Occipital lobe (tissue), 2 donors: ENCODE measurements around the gene PTPRA. TPM values are rescaled to one million over a fixed set of nuclear protein-coding genes. Genes with fewer than 3 reads are reported as not detected.
"Not testable (repeated sequence)": the region's sequence is repeated elsewhere in the genome, so short reads cannot be mapped to it uniquely, and the experiment has no call there.

Source experiments
- DNase-seq: peaks from one replicate; lab custom pipeline; 2025; lab: John Stamatoyannopoulos, UW
- total RNA-seq: library from RNA; depleted of rRNA; stranded (reverse); fragments of >200 nt; gene quantifications from one replicate; pipeline ENCODE4 v1.2.3, GENCODE V29; 2014

The PTPRA gene
- total RNA-seq, 1 donor from 2014 or later: 216 TPM

DNA sequence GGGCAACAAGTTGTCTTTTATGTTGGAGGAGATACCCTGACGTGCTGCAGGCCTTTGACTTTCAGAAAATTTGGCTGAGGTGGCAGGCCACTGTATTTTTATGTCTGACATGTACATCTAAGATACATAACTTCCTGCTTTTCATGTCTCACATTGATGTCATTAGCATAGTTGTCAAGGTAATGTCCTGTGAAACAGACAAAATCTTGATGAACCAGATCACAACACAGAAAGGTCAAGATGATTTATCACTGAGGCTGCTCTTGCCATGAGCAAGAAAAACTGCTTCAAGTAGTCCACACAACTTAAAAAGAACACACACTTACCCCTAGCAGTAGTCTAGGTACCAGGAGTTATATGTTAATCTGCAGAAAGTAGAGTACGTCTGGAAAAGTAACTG lies 120.0 kb downstream of the PTPRA start:
- DNase-seq: no peak

DNA sequence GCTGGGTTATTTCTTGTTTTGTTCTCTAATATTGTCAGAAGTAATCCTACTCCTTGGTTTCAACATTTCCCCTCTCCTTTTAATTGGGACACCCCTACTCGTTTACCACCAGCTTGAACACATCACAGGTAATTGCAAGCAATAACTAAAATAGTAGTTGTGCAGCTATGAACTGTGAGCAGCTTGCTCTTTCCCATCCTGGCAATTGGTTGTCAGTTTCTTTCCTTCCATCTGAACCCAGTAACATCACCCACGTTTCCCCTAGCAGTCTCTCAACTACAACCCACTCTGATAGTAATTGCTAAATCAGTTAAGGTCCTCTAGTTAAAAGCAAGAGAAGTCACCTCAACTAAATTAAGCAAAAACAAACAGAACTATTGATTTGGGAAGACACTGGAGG lies 122.5 kb downstream of the PTPRA start:
- DNase-seq: no peak

DNA sequence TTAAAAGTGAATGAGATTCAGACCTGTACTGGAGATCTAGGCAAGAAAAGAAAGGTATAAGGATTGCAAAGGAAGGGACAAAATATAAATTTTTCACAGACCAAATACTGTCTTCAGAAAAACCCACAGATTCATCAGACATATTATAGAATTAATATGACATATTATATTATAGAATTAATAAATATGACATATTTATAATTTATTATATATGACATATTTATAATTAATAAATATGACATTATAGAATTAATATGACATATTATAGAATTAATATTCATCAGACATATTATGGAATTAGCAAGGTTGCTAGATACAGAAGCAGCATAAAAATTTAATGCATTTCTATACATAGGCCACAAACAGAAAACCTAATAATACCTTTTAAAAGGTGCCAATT lies 125.4 kb downstream of the PTPRA start:
- no peak for DNase-seq

DNA sequence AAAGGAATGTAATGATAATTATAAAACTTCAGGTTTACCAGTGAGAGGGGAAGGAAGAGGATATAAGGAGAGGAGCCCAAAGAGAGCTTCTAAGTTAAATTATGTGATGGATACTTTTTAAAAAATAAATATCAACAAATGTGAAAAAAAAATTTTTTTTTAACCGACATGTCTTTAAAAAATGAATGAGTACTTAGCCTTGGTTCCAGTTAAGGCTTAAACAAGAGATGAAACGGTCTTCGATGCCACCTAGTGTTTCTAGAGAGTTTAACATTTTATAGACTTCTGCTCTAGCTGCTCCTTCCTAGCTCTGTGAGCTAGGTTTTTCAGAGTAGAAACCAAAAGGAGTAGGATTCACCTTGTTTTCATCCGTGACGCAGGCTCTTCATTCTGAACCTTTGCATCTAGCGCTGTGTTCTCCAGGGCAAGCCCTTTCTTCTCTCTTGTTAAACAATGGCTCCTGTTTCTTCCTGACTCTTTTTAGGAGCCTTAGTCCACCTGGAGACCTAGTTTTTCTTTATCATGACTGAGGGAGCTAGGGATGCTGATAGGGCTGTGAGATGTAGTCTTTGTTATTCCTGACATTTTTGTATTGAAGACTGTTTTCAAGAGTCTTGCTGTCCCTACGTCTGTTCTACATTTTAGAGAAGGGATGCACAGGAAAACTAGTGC lies 127.7 kb downstream of the PTPRA start:
- DNase-seq: no peak

DNA sequence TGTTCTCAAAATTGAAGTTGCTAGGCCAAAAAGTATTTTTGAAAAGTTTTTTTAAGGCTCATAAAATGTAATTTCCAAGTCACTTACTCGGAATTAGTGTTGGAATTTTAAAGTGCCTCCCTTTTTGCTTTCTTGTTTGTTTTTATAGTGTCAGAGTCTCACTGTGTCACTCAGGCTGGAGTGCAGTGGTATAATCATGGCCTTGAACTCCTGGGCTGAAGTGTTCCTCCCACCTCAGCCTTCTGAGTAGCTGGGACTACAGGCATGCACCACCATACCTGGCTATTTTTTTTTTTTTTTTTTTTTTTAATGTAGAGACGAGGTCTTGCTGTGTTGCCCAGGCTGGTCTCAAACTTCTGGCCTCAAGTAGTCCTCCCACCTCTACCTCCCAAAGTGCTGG lies 130.1 kb downstream of the PTPRA start:
- no peak for DNase-seq

DNA sequence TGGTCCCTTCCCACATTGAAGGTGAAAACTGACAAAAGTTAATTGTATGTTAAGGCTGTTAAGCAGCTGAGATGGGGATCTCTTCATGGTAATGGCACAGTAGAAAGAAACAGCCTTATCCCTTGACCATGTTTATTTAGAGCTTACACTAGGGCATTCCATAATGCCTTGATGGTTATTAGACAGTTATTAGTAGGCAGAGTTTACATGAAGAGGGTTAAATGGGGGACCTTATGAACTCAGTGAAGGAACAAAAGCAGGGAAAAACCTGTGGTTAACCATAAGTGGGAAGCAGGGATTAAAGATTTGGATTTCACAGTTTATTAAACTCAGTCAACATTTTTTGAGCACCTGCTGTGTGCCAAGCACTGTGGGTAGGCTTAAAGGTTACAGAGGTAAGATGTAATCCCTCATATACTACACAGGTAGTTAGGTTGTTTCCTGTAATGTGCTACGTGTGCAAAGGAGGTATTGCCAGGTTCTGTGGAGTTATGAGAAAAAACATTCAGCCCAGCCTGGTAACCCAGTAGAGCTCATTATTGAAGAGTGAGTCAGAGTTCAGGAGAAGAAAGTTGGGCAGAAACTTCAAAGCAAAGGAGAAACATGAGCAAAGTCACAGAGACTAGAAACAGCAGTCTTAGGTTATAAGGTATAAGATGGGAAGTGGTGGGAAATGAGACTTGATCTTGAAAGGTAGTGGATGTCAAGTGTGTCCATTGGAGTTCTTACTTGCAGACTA lies 137.9 kb downstream of the PTPRA start:
- DNase-seq: no peak

DNA sequence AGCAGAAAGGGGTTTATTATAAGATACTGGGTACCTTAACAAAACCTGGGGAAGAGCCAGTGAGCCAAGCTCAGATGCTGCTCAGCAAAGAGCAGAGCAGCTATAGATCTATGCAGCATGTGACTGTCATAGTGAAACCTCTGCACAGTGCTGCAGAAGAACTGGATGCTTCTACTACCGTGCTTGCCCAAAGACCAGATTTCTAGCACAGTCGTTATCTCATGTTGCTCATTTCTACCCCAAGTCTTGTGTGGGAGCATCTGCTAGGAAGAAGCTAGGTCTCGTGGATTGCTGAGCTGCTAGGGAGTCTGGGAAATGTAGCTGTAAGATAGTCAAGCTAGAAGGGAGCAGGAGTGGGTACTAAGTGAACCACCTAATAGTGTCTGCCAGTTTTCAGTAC lies 138.5 kb downstream of the PTPRA start:
- DNase-seq: no peak

DNA sequence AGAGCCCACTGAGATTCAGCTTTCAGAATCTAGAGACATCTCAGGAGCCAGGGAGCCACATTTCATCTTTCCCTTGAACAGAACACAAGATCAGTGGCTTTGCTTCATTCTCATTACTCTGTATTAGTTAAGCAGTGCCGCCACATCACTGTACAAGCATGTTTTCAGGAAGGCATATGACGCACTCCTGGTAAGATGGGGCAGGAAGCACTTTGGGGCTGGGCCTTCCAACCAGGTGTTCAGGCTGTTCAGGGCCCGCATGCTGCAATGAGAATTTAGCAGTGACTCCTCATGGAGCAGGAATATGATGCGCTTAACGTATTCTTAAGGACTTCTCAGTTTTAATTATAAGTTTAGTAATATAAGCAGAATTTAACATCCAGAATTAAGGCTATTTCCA lies 140.5 kb downstream of the PTPRA start:
- no peak for DNase-seq

DNA sequence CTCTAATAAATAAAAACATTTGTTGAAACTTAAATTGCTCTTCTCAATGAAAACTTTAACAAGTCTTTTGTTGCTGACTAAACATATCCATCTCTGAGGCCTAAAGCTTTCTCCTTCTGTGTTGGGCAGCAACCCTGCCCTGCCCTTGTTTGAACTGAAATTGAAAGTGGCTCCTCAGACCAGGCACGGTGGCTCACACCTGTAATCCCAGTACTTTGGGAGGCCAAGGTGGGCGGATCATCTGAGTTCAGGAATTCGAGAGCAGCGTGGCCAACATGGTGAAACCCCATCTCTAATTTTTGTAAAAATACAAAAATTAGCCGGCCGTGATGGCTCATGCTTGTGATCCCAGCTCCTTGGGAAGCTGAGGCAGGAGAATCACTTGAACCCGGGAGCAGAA lies 140.9 kb downstream of the PTPRA start:
- DNase-seq: no peak

DNA sequence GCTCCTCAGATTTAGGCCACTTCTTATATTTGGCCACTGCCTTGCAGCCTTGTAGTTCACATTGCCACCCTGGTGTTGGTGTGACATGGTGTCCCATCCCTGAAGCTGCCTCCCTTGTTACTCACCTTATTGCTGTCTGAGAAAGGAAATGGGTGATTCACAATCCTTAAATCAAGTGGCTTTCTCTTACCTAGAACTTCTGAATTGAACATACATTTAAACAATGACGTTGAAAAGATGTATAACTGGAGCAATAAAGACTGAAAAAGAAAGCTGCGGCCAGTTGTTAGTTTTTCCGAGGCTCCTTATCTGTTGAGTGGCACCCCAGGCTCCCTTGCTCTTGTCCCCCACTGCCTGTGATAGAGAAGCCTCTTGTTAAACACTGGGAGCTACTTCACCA lies 141.4 kb downstream of the PTPRA start:
- no peak for DNase-seq

DNA sequence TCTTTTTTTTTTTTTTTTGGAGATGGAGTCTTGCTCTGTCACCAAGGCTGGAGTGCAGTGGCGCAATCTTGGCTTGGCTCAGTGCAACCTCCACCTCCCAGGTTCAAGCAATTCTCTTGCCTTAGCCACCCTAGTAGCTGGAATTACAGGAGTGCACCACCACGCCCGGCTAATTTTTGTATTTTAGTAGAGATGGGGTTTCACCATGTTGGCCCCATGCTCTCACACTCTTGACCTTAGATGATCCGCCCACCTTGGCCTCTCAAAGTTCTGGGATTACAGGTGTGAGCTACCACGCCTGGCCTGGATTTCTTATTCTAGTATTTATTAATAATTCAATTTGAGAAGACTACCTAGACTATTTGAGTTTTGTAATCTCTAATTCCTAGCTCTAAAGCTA lies 142.0 kb downstream of the PTPRA start:
- not testable (repeated sequence) for DNase-seq

DNA sequence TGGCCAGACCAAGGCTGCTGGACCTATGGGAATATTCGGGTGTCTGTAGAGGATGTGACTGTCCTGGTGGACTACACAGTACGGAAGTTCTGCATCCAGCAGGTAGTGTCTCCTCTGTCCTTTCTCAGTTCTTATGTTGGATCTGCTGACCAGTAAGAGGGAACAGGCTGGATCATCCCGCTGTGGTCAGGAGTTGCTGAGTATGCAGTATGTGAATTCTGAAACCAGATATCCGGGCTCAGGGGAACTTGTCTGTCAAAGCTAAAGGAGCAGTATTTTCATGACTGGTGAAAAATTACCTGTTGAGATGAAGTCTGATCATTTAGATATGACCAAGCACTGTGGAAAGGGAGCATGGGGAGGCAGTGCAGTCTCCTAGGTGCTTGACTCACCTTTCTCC lies 148.0 kb downstream of the PTPRA start:
- no peak for DNase-seq

DNA sequence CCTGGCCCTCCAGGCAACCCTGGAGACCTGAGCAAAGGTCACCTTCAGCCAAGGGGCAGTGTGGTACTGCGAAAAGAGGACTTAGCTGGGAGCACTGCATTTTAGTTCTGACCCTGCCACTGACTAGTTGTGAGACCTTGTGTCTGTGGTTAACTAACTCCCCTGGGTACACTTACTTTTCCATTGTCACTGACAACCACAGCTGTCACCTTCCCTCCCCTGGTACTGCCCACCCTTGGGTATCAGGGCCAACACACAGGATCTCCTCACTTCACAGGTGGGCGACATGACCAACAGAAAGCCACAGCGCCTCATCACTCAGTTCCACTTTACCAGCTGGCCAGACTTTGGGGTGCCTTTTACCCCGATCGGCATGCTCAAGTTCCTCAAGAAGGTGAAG lies 148.5 kb downstream of the PTPRA start:
- DNase-seq: no peak

DNA sequence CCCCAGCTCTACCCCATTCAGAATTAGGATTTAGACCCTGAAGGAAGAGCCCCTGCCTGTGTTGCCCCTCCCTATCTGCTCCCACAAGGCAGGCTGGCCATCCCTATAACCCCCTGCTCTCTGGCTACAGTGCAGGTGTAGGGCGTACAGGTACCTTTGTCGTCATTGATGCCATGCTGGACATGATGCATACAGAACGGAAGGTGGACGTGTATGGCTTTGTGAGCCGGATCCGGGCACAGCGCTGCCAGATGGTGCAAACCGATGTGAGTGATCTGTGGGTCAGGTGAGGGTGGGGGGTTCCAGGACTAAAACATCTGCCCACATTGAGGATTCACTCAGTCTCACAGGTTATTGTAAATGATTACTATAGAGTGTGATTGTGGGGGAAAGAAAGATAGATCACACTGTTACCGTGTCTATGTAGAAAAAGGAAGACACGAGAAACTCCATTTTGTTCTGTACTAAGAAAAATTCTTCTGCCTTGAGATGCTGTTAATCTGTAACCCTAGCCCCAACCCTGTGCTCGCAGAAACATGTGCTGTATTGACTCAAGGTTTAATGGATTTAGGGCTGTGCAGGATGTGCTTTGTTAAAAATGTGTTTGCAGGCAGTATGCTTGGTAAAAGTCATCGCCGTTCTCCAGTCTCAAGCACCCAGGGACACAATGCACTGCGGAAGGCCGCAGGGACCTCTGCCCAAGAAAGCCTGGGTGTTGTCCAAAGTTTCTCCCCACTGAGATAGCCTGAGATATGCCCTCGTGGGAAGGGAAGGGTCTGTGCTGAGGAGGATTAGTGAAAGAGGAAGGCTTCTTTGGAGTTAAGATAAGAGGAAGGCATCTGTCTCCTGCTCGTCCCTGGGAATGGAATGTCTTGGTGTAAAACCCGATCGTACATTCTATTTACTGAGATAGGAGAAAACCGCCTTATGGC lies 149.5 kb downstream of the PTPRA start:
- DNase-seq: not testable (repeated sequence)

DNA sequence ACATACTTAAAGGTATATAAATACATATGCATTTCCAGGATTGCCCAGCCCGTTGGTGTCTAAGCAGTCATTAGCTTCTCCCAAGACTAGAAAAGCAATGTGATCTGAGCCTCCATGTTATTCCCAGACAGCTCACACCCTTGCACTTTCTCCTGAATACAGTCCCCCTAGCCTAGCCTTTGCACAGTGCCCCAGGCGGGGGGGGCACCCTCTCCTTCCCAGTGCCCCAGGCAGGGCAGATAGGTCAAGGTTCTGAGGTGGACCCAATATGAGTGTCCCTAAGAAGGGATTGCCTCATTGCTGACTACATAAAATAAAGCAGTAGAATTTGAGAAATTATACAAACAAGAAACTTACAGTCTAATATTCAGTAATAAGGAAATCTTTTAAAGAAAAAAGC lies 154.7 kb downstream of the PTPRA start:
- no peak for DNase-seq

DNA sequence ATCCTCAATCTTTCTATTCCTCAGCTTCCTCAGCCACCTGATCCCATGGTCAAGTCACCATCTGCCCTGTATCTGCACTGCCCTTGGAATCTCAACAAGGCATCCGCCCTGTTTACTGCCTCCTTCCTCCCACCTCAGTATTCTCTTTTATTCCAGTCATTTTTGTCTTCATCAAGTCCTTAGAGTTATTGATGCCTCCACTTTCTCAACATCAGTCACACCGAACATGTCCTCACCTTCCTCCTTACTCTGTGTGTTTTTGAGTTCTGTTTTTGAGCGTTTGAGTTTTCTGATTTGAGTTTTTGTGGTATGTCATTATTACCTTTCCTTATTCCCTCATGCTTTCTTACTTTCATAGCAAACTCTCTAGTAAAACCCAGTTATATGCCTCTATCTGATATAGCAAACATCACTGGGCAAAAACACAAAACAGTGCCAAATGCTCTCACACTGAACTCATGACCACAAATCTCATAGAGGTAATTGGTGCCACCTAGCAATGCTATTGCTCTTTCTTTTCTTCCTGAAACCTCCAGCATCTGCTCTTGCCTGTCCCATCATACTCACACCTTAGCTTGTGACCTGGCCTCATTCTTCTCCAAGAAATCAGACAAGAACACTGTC lies 158.4 kb downstream of the PTPRA start:
- DNase-seq: no peak

DNA sequence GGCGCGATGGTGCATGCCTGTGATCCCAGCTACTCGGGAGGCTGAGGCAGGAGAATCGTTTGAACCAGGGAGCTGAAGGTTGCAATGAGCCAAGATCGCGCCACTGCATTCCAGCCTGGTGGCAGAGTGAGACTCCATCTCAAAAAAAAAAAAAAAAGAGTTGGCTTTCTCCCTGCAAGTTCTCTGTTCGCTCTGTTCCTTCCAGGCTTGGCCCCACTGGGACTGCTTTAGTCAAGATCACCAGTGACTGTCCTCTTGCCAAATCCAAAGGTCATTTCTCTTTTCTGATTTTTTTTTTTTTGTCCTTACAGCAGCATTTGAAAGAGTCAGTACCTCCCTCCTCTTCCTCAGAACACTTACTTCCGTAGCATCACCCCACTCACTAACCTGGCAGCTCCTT lies 159.3 kb downstream of the PTPRA start:
- no peak for DNase-seq

DNA sequence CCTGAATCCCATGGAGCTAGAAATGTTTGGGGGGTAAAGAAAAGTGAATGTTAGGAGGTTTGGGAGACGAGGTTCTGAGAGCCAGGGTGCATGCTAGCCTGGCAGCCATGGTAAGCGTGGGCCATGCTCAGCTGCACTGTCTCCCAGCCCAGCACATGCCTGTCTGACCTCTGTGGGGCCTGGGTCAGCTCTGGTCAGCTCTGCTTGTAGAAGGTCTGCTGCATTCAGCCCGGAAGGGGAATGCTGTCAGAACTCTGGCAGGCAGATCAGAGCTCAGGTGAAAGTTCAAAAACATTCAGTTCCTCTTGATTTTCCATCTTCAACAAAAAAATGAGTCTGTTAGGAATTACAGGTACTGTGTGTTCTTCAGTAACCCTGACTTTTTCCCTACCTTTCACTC lies 164.4 kb downstream of the PTPRA start:
- DNase-seq: no peak

DNA sequence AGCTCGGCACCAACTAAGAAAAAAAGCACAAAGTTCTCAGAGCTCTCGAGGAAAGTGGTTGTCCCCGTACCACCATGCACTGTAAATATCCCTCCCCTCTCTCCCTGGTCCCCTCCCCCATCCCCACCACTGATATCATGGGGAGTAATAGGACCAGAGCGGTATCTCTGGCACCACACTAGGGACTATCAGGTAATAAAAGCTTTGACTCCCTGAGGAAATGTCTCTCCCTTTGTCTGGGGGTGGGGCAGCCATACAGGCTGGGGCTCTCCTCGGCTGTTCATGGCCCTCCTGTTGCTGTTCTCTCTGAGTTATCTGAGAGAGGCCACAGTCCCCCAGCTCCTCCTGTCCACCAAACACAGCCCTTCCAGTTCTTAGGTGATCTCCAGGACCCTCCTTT lies 165.2 kb downstream of the PTPRA start:
- no peak for DNase-seq

DNA sequence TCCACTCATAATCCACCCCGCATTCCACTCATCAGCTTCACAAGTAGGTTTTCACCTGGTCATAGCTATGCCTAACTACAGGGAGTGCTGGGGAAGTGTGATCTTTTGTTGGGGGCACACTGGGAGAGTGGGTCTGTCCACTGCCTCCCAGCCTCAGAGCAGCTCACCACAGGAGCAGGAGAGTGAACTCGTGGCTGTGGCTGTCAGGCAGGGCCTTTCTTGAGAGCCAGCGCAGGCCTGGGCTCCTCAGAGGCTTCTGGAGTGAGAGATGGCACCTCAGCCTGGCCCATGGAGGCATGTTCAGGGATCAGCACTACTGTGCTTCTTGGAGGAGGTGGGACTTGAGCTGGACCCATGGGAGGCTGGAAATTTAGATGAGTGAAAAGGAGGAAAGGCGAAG lies 166.1 kb downstream of the PTPRA start:
- DNase-seq: no peak

DNA sequence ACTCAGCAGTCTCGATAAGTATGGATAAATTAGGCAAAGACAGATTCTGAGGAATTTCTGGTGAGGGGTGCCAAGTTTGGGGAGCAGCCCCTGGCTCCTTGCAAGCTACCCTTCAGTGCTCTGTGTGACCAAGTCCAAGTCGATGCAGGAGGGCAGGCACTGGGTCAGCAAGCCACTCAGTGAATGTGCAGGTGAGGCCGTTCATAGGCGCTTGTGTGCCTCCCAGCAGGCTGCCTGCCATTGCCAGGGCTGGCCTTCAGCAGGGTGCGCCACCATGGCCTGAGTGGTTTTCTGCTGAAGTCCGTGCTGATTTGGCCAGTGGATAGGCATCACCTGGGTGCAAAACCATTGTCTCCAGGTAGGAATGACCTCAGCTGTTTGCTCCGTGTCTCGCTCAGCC lies 166.8 kb downstream of the PTPRA start:
- DNase-seq: no peak

DNA sequence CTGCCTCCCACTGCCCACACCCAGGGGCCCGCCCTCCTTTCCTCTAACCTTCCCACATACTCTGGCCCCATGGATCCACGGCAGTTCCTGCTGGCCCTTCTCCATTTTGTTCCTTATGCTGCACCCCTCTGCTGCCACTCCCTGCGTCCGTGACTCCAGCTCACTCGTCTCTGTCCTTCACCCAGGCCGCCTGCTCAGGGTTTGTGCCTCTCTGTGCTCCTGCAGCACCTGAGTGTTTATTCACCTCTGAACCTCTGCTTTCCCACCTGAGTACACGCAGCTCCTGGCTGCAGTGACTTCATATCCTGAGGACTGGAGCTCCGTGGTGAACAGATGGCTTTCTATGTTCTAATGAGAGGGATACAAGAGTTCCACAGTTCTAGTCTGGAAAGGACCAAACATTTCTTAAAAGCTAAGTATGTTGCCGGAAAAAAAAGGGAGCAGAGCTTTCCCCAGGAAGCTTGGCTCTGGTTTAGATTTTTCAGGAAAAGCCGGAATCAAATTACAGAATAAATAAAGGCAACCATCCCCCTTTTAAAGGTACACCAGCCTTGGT lies 168.7 kb downstream of the PTPRA start:
- DNase-seq: no peak
